ENCODE results near the gene EPB41L4B.
A peak's percentile ranks its signal among the peaks of the same experiment; 100 is the strongest.

Gene EPB41L4B

DNA sequence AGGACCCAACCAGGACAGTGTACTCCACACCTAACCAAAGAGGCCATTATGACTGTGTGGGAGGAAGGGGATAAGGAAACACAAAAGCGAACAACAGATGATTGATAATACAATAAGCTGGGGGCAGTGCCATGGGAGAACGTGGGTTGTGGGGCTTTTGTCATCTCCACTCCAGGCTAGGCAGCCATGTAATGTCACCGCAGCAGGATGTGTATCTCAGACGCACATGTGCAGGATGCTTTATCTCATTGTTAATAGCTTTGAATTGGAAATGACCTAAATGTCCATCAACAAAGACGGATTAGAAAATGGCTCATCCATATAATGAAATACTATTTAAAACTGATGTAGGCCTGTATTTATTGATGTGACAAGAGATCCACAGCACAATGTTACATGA, 51.0 kb downstream of the EPB41L4B start:
- no peak for DNase-seq (ENCODE audit: low spot score)

DNA sequence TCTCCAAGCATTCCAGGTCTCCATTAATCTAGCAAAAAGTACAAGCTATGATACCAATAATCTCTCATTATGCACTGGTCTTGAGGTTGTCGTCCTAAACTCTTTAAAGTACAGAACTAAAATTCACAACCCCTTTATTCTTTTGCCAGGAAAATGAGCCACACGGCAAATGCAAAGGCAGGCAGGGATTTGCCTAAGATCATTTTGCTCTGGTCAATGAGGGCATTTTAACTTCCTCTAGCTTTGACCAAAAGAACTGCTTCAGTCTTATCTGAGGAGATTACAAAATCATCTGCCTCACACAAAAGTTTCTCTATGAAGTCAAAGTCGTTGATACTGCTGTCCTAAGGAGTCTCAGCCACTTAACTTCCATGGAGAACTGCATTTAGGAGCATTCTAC, 51.8 kb downstream of the EPB41L4B start:
- no peak for DNase-seq (ENCODE audit: low spot score)

DNA sequence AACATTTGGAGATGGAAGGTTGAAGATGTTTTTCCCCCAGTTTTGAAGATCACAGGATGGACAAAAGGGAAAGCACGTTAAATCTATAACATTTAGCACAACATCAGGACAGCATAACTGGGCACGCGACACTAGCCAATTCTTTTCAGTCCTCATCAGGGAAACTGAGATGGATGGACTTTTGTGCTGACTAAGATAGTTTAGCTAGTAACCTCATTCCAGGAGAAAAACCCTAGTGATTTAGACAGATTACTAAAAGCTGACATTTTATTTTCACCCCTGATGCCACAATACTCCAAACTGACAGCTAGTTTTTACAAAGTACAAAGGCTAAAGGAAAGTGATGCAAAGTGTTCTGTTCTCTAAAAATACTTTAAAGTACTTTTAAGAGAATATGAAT, 53.3 kb downstream of the EPB41L4B start:
- DNase-seq (ENCODE audit: low spot score) = no peak

DNA sequence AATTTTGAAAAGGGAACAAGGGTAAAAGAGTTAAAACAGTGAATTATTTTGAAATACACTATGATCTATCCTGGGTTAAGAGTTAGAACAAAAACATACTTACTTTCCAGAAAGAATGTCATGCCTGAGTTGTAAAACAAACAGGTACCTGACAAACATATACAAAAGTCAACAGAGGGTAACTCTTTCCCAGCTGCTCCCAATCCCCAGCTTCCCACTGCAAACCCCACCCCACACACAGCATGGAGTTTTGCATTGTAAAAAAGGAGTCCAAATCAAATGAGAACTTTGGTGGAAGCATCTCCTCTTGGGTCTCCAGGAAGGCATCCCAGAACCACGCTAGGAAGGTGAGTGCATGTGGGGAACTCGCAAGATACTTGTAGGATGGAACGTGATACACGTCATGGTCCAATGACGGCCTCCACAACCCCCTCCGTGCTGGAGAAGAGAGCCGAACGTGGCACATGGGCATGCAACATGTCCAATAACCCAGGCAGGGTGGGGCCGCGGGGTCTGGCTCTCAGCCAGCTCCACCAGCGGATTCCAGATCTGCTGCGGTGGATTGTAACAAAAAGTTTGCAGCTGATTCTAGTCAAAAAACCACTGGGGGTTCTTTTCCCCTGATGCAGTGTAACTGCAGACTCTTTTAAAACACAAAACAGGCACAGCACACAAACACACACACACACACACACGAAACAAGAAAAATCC, 55.8 kb downstream of the EPB41L4B start:
- DNase-seq (ENCODE audit: low spot score) = no peak

DNA sequence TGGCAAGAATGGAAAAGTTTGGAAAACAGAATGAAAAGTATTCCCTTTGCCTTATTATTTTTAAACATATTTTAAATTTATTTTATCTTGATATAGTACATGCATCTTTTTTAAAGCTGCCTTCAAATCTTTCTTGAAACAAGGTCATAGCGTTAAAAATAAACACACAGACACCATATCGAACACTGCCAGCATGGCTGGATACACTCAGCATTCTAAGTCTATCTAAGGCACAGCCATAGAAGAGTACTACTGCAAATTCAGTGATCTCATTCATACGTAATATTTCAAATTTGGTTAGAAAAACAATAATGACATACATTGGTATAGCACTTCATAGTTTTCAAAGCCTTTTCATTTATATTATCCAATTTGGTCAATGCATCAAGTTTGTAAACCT, 57.5 kb downstream of the EPB41L4B start:
- DNase-seq (ENCODE audit: low spot score) = no peak

DNA sequence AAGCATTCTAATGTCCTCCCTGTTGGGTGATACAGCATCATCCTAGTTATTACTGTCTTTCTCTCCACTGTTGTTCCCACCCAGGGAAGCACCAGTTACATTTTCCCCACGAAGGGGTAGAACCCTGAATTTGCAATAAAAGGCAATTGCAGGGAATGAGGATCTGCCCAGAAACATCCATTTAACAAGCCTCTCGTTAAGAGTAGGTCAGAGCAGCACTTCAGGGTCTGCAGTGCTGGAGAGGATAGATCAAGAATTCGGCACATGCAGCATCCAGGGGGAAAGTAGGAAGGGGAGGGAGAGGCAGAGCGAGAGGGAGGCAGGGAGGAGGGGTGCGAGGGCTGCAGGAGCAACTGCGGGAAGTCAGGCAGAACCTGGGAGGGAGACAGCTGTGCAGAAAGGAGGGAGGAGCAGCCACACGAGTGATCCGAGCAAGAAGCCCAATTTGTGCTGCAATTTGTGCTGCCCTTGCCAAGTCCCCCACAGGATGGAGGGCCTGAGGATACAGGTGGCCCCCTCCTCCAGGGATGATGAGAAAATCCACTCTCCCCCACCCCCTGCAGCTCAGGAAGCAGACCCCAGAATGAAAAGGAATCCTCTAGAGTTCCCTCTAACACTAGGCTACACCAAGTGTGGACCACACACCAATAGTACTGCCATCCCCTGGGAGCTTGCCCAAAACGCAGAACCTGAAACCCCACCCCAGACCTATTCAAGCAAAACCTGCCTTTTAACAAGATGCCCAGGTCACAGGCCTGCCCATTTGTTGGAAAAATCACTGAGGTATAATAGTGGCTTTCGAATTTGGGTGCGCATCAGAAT, 62.2 kb downstream of the EPB41L4B start:
- DNase-seq (ENCODE audit: low spot score) = no peak

DNA sequence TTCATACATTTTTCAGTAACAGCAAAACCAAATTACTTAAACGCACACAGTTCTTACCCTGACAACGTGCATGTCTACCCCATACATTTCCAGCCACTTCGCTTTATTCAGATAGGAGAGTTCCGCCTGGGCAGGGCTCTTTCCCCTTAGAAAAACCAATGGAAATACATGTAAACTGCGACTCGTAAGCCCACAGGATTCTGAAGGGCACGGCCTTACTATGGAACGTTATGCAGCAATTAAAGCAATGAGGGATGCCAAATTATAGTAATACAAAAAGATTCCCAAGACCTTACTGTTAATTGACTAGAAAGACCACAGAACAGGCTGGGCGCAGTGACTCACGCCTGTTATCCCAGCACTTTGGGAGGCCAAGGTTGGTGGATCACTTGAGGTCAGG, 64.5 kb downstream of the EPB41L4B start:
- DNase-seq (ENCODE audit: low spot score) = no peak

DNA sequence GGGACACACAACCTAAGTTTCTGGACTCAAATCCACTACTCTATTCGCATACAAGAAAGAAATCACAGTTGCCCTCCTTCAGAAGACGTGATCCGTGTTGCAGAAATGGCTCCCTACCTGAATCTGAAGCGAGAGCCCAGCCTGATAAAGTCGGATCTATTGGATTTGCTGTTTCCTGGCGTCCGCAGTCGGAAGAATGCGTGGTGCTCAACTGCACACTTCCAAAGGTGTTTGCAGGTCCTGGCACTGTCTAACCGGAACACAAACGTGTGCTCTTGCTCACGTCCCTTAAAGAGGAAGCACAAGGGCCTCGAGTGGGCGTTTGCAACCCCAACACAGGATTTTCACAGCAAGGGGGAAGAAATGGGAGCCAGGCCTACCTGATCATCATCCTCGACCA, 65.5 kb downstream of the EPB41L4B start:
- DNase-seq (ENCODE audit: low spot score) = no peak

DNA sequence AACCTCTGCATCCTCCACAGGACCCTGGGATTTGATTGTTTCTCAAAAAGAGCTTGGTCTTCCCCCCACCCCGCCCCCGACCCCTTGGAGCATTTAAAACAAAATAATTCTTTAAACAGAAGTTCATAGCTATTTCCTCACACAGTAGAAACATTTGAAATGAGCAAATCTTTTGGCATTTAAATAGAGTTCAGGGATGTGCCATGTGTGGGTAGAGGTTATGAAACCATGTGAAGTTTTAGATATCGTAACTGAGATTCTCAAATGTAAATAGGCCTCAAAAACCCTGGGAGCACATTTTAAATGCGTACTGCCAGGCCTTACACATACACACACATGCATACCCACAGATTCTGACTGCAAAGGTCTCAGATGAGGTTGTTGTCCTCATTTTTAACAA, 66.5 kb downstream of the EPB41L4B start:
- peak; percentile 40 for DNase-seq (ENCODE audit: low spot score)

DNA sequence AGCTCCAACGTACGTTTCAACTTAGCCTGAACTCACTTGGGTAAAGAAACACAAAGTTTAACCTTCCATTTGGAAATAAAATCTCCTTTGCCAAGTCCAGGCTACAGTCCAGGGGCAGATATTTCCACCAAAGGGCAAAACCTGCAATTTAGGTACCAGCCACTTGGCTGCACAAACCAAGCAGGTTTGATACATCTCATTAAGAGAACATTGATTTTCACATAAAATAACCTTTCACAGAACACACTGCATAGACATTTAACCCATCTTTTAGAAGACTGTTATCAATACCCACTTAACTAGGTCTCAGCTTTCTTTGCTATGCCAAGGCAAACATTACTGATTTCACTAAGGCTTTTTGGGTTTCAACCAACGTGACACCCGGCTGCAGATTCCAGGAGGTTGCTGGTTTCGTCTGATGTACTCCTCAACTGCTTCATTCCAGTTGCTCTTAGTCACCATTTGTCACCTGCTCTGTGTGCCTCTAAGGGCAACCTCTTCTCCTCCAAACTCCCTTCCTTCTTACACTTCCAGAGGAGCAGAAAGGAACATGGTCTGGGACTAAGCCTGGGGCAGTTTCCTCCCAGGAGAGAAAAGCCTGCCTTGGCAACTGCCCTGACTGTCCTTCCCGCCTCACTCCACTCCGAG, 67.1 kb downstream of the EPB41L4B start:
- peak; percentile 41 for DNase-seq (ENCODE audit: low spot score)

DNA sequence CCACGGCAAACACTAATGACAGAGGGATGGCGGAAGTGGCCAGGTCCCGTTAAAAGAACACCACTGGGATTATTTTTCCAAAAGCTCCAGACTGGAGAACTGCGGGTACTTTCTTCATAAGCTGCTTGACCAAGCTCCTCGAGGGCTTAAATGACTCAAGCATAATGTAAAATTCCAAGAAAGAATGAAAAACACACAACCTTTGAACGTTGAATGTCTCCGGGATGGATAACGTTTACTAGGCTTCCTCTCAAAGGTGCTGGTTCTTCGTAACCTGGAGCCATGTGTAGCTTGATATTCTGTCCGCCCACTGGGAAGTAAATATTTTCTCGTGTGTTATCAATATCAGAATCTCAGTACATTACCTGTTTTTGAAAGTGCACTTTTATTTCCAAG, 67.6 kb downstream of the EPB41L4B start:
- DNase-seq (ENCODE audit: low spot score) = no peak

DNA sequence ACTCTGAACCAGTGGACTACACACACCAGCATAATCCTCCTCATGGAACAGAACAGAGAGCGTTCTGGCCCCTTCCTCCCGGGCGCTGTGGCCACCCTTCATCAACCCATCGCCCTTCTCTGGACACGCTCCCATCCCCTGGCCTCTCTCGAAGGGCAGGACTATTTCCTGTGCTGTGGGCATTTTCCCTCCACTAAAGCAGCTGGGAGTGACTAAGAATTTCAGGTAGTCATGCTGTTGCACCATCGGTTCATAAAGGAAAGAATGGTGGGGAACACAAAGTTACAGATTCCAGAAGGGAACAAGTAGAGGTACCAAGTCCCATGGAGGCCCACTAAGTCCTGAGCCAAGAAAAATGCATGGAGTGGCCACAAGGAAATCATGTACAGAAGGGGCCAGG, 68.6 kb downstream of the EPB41L4B start:
- no peak for DNase-seq (ENCODE audit: low spot score)

DNA sequence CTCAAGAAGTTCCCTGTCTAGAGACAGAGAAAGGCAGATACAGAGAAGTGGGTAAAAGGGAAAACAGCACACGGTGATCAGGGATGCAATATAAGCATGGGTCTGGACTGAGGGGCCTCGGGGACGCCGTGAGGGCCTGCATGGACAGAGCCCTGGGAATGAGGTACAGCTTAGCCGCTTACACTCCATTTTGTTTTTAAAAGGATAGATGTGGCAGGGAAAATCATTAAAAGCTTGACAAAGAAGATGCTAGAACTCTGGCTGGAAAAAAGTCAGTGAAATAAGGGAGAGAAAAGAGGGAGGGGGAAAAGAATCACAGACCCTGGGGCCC, 69.1 kb downstream of the EPB41L4B start:
- DNase-seq (ENCODE audit: low spot score) = no peak

DNA sequence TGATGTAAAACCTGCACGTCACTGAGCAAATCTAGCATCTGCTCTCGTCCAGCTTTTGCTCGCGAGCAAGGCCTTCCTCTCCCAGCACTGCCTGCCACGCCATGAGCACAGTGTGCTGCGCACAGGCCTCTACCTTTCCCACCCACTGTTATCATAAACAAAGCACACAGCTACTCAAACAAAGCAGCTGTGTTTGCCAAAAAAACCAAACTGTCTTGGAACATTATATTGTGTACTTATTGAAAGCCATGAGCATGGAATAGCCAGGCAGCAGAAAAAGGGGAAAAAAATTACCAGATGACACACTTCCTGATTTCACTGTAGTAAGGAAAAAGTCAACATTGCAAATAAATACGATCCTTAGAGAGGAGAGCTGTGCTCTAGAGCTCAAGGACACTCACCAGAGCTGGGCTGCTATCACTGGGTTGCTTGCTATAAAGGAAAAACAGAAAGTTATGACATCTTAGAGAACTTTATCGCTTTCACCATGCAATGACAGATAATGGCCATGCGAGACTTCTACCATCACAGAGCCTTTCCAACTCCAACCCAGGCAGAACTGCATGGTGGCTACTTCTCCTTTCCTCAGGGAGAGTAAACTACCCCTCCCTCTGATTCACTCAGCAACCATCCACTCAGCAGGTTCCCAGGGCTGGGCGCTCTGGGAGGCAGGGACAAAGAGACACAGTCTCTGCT, 69.6 kb downstream of the EPB41L4B start:
- peak; percentile 25 for DNase-seq (ENCODE audit: low spot score)

DNA sequence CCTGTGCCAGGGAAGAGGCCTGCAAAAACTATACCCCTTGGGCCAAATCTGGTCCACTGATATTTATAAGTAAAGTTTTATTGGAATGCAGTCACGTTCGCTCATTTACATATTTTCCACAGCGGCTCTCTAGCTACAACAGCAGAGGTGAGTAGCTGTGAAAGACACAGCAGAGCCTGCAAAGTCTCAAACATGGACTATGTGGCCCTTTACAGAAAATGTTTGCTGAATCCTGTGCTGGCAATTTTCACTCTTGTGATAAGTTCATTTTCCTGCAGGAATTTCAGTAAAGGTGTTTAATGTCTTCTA, 70.1 kb downstream of the EPB41L4B start:
- no peak for DNase-seq (ENCODE audit: low spot score)

DNA sequence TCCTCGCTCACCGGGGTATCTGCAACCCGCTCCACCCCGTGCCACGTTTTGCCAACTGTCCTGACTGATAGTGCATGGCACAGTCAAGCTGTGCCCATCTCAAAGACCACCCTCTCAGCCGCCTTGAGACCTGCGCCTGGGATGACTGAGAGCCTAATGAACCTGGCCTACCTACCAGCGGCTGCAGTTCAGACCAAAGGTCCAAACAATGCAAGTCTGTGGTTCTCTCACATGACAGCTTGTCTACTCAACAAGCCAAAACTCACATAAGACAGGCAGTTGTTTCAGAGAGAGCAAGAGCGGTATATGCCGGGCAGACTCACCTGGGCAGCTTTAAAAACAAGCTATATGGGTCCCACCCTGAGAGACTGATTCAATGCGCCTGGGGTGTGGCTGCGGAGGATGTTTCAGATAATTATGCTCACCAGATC, 70.5 kb downstream of the EPB41L4B start:
- DNase-seq (ENCODE audit: low spot score) = no peak

DNA sequence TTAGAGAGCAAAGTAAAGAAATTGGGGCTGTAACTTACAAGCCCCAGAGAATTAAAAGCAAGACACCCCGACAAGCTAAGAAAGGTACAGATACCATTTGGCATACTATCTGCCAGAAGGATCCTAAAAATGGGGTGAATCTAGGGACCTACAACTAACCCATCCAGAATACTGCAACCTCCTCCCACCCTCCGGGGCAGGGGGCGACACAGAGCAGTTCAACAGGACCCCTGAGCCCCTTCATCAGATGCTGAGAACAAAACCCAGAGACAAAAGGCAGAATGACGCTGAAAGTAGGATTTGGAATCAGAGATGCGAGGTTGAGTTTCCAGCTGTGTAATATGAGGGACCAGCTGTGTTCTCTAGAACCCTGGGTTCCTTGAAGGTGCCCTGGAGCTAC, 71.2 kb downstream of the EPB41L4B start:
- no peak for DNase-seq (ENCODE audit: low spot score)

DNA sequence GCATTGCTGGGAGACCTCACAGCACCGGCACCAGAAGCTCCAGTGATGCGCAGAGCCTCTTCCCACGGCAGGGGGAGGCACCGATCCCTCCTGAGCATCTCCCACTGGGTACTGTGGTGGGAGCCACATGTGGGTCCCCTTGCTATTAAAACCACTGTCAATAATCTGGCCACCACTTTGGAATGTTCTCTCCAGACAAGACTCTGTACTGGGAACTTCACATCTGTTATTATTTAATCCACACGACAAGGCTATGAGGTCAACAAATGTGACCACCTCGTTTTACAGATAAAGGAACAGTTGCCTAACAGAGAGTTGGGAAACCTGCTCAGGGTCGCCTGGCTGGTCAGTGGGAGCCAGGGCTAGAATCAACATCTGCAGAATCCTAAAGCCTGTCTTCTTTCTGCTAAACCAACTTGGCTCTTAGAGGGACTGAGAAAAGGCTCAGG, 72.7 kb downstream of the EPB41L4B start:
- peak; percentile 35 for DNase-seq (ENCODE audit: low spot score)

DNA sequence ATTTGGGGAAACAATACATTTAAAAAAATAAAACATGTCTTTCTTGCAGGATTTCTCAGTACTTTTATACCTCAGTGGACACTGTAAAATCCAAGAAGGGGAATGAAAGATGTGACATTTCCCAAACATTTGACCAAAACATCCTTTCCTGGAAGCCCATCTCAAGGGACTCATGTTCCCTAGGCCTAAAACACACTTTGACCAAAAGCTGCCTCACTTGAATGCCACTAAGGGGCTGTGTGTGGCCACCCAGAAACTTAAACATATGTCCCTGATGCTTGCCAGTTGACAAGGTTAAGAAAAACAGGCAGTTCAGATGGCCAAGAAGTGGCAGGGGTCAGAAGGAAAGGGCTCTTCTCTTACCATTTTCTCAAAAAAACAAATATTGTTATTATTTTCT, 73.6 kb downstream of the EPB41L4B start:
- no peak for DNase-seq (ENCODE audit: low spot score)

DNA sequence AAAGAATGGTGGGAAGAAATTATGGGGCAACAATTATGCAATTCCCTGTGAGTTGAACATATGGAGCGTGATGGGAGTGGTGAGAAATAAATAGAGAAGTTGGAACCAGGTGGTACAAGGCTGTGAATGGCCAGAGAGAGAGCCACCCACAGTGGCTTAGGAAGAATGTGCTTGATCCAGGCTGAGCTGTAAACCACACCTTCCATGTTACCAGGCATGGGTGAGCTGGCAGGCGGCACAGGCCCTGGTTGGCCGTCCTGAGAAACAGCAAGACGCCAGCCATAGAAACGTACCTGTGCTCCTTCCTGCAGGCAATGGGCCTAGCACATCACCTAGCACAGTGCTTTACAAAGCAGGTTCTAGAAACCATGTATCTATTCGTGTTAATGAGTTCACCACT, 74.3 kb downstream of the EPB41L4B start:
- DNase-seq (ENCODE audit: low spot score) = no peak

DNA sequence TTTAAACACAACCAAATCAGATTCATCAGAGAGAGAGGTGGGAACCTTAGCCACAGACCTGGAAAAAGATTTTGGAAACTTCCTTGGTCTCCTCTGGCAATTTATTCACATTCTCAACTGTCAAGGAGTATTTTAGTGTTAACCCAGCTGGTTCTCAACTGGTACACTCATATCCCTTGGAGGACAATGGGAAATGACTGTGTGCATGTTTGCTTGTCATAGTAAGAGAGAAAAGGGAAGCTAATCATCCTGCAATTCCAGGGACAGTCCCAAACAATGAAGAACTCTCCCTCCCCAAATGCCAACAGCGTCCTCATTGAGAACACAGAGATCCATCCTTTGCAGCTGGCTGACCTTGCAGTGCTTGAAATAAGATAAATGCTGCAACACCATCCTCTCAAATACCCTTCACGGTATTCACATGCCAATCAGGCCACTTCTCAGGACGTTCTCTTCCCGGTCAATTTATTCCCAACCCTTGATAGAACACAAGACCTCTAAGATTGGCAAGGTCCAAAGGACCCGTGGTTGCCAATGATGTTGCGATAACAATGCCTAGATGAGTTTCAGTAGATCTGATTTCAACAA, 75.5 kb downstream of the EPB41L4B start:
- no peak for DNase-seq (ENCODE audit: low spot score)

Measured in AG08395 (cell line).